Head of caudate nucleus (tissue), 42 donors: ENCODE data around the gene SLCO1A2.

Experiments
- DNase-seq, 42 donors: peaks; one replicate each; pipeline versions ENCODE4 v3.0.0 to v3.0.0-alpha.2; 2020 to 2021; ENCODE audit warnings: mixed read lengths in 7 of 42
- intact Hi-C: fragments of 100-400 bp; cut with DNase I; formaldehyde crosslinking; loops from one replicate; pipeline ENCODE4 v1.15.0; 2022

SLCO1A2 gene

DNA sequence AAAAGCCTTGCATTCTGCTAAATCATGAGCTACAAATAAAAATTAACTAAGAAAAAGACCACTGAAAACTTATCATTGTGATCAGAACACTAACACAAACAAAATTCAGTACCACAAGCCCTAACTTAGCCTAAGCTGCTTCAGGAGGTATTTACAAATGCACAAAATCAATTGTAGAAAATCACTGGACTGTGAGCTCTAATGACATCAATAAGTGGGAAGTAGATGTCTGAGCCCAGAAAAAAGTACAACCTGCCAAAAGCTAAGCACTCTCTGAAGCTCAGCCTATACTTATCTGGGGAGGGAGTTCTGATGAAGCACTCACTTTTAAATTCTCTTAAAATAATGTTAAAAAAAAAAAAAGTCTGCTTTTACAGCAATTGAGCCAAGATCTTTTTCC is 110.8 kb downstream of the SLCO1A2 start:
- no peak for DNase-seq
- intact Hi-C loops, result no loop called here

DNA sequence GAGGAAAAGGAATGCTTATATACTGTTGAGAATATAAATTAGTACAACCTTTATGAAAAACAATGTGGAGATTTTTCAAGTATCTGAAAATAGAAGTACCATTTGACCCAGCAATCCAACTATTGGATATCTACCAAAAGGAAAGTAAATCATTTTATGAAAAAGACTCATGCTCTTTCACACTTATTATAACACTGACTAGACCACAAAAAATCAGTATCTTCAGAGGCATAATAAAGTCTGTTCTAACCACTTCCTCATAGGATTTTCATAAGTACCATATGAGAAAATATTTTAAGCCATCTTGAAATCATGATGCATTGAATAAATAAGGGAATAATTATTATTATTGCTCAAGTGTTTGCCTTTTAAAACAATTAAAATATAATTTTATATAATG is 112.9 kb downstream of the SLCO1A2 start:
- intact Hi-C loops, result no loop called here
- no peak for DNase-seq

DNA sequence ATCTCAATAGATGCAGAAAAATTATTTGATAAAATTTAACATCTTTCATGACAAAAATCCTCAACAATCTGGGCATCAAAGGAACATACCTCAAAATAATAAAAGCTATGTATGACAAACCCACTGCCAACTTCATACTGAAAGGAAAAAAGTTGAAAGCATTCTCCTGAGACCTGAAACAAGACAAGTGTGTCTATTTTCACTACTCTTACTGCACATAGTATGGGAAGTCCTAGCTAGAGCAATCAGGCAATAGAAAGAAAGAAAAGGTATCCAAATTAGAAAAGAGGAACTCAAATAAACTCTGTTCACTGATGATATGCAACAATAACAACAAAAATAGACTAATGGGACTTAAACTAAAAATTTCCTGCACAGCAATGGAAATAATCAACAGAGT is 113.6 kb downstream of the SLCO1A2 start:
- intact Hi-C loops, result no loop called here
- no peak for DNase-seq

DNA sequence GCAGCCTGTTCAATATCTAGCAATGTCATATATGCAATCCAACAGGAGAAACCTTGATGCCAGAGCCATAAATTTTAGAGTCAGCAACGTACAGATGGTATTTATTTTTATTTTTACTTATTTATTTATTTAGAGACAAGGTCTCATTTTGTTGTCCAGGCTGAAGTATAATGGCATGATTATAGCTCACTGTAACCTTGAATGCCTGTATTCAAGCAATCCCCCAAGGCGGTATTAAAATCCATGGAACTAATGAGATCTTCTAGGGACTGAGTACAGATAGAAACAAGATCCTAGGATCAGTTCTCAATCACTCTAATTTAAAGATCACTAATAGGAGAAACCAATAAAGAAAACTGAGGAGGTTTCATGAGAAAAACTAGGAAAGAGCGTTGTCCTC is 114.5 kb downstream of the SLCO1A2 start:
- intact Hi-C loops, result no loop called here
- DNase-seq, result no peak

DNA sequence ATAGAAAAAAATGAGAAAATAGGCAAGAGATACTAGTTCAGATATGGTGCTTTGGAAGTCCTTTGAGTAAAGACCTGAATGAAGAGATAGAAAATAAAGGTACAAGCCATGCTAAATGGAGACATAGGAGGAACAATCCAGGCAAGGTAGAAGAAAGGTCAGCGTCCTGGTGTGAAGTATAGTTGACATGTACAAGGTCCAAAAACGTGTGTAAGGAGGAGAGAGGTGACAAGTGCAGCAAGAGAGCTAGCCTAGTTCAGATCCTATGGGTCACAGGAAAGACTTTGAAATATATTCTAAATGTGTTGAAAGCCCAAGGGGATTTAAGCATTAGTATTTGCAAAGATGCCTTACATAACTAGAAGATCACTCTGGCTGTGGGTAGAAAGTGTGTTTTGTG is 115.5 kb downstream of the SLCO1A2 start:
- intact Hi-C loops, result no loop called here
- no peak for DNase-seq
